Activated CD8-positive, alpha-beta memory T cell treated with anti-CD3 and anti-CD28 coated beads, Interleukin-2, amount 50 U/mL, for 48 hours (primary cell): Measurements from ENCODE around the gene TEX13C.
"Not testable (repeated sequence)": the region's sequence is repeated elsewhere in the genome, so short reads cannot be mapped to it uniquely, and the experiment has no call there.

ENCODE experiments used
- DNase-seq: peaks from one replicate; pipeline ENCODE4 v3.0.0-alpha.2; 2020

The TEX13C gene

DNA sequence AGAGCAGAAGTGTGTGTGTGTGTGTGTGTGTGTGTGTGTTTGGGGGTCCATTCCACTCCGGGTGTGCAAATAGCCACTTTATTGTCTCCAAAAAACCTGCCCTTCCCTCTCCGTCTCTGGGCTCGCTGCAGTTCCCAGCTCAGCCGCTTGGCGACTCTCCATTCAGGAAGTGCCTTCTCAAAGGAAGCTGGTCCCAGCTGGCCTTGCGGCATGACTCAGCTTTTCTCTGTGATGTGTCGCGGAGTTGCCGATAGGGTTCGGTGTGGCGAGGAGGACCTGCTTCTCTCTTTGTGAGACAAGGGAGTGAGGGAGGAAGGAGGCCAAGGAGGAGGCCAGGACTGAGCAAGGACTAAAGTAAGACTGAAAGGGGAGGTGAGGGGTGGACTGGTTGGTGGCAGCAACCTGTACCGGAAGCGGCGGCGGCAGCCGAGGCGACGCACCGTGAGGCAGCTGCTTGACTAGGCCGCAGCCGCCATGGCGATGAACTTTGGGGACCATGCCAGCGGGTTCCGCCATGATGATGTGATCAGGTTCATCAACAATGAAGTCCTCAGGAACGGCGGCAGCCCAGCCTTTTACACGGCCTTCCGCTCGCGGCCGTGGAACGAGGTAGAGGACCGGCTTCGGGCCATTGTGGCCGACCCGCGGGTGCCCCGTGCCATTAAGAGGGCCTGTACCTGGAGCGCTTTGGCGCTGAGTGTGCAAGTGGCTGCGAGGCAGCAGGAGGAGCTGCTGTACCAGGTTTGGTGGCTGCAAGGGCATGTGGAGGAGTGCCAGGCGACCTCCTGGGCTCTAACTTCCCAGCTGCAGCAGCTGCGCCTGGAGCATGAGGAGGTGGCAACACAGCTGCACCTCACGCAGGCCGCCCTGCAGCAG lies at the start of gene TEX13C:
Gene TEX13C (plus strand): TSS at position 226 of the 876 bp plus-strand sequence. CDS start 249 bp downstream, at position 475.
- DNase-seq, result no peak

GRCh38 chrX:125287282-125287681 lies 32.4 kb upstream of the TEX13C start:
- no peak for DNase-seq

GRCh38 chrX:125288343-125288742 lies 31.3 kb upstream of the TEX13C start:
- no peak for DNase-seq

GRCh38 chrX:125289209-125289608 lies 30.5 kb upstream of the TEX13C start:
- DNase-seq, result no peak

- DNase-seq, result no peak
Observed at GRCh38 chrX:125289920-125290319, 29.8 kb upstream of the TEX13C start.

- DNase-seq, result no peak
Observed at GRCh38 chrX:125291124-125291523, 28.5 kb upstream of the TEX13C start.

- DNase-seq, result no peak
Observed at GRCh38 chrX:125293850-125294780, 25.6 kb upstream of the TEX13C start.

DNA sequence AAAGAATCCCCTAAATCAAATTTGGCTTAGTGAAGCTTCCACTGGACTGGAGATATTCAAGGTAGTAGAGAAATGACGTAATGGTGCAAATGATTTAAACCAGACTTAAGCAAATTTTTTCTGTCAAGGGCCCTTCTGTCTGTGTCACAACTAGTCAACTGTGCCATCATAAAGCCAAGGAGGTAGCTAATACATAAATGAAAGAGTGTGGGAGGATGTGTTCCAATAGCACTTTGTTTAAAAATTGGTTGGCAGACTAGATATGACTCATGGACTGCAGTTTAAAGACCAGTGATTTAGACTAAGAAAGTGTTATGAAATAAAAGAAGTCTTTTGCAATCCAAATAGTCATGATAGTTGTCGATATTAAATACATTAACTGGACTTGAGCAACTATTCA lies 24.3 kb upstream of the TEX13C start:
- DNase-seq, result no peak

GRCh38 chrX:125298871-125299270 lies 20.8 kb upstream of the TEX13C start:
- no peak for DNase-seq

GRCh38 chrX:125306335-125306866 lies 13.3 kb upstream of the TEX13C start:
- DNase-seq, result no peak

DNA sequence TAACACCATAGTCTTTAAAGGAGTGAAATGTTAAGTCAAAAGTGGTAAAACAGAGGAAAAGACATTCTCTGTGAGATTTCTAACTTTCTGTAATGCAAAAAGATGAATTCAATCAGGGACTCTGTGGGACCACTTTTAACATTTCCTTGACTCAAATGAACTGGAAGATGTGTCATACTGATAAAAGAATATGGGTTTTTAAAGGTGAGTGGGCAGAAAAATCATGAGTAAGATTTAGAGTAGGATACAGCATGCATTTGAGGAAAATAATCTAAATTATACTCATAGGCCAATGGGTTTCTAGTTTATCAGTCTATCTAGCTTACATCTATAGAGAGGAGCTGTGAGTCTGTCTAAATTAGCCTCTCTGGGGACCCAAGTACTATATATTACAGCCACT lies 11.0 kb upstream of the TEX13C start:
- no peak for DNase-seq

GRCh38 chrX:125319166-125319565 lies 505 bp upstream of the TEX13C start:
- not testable (repeated sequence) for DNase-seq

- DNase-seq, result no peak
Observed at GRCh38 chrX:125322431-125322830, 2.8 kb downstream of the TEX13C start.

GRCh38 chrX:125326599-125326998 lies 6.9 kb downstream of the TEX13C start:
- DNase-seq, result no peak

DNA sequence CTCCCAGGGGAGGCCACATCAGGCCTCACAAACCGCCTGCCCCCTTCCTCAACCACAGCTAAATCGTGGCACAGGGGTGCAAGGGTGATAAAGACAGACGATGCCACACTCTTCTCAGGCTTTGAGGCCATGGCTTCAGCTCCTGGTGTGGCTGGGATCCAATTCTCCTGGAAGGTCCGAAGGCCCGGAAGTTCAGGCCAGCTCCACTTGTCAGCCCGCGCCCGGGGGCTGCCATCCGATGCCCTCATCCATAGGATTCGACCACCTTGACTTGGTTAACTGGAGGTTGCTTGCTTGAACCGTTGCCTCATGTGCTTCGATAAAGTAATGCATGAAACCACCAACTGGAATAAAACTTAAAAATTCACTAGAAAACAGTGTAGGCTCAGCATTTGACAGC lies 8.2 kb downstream of the TEX13C start:
- DNase-seq, result no peak

DNA sequence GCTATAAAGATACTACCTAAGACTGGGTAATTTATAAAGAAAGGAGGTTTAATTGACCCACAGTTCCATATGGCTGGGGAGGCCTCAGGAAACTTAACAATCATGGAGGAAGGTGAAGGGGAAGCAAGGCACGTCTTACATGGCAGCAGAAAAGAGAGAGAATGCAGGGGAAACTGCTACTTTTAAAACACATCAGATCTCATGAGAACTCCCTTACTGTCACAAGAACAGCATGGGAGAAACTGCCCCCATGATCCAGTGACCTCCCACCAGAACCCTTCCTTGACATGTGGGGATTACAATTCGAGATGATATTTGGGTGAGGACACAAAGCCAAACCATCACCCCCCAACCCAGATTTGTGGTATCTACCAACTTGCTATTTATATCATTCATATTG lies 13.9 kb downstream of the TEX13C start:
- DNase-seq, result no peak

GRCh38 chrX:125340490-125340889 lies 20.8 kb downstream of the TEX13C start:
- DNase-seq, result no peak

GRCh38 chrX:125374169-125374568 lies 54.5 kb downstream of the TEX13C start:
- DNase-seq, result no peak
